NK-92 (cell line): Measurements from ENCODE around the gene ALCAM.

ENCODE experiments used
- DNase-seq: peaks from one replicate; lab custom pipeline; 2025; ENCODE audit not compliant: unreplicated experiment; lab: John Stamatoyannopoulos, UW

ALCAM gene

GRCh38 chr3:105616374-105617121 lies 249.8 kb downstream of the ALCAM start:
- no peak for DNase-seq

- DNase-seq, result no peak
Measured at GRCh38 chr3:105618556-105618955, 251.8 kb downstream of the ALCAM start.

- DNase-seq, result no peak
Measured at GRCh38 chr3:105619651-105620050, 252.9 kb downstream of the ALCAM start.

GRCh38 chr3:105620236-105620635 lies 253.5 kb downstream of the ALCAM start:
- DNase-seq, result no peak

- no peak for DNase-seq
Measured at GRCh38 chr3:105622169-105622568, 255.5 kb downstream of the ALCAM start.
